HG03108 (cell line): ENCODE data around the gene CXCL16.
"Not testable (repeated sequence)": the region's sequence is repeated elsewhere in the genome, so short reads cannot be mapped to it uniquely, and the experiment has no call there.

ENCODE experiments used
- ATAC-seq: cut with Tn5 transposase; IDR thresholded peaks from one replicate; pipeline ENCODE4 v1.9.1; 2021; ENCODE audit warnings: moderate library complexity; ENCODE audit not compliant: unreplicated experiment

Gene CXCL16

DNA sequence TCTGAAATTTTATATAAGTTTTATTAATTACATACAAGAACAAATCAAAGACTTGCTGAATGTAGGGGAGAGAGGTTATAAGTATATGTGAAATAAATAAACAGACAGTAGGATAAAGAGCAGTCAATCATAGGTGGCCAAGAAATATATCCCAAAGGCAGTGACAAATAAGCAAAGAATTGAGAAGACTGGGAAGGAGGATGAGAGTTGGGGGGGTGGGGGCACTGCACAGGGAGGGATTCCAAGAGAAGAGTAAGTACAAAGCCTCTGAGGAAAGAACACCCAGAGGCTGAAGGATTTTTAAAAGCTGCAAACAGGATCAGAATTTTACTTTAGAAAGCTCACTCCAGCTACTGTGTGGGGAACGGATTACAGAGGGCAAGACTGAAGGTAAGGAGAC is 38.6 kb downstream of the CXCL16 start:
- ATAC-seq, result no peak

DNA sequence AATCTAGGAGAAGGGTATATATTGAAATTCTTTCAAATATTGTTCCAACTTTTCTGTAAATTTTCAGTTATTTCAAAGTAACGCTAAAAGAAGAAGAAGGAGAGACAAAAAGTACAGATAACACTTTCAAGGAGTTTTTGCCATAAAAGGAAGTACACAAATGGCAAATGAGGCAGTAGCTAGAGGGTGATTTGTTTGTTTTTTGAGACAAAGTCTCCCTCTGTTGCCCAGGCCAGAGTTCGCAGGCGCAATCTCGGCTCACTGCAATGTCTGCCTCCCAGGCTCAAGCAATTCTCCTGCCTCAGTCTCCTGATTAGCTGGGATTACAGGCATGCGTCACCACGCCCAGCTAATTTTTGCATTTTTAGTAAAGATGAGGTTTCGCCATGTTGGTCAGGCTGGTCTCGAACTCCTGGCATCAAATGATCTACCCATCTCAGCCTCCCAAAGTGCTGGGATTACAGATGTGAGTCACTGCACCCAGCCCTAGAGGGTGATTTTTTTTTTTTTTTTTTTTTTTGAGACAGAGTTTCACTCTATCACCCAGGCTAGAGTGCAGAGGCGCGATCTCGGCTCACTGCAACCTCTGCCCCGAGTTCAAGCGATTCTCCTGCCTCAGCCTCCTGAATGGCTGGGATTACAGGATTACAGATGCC is 40.2 kb downstream of the CXCL16 start:
- ATAC-seq, result not testable (repeated sequence)

- no peak for ATAC-seq
Observed at GRCh38 chr17:4696437-4696805, 43.3 kb downstream of the CXCL16 start.

DNA sequence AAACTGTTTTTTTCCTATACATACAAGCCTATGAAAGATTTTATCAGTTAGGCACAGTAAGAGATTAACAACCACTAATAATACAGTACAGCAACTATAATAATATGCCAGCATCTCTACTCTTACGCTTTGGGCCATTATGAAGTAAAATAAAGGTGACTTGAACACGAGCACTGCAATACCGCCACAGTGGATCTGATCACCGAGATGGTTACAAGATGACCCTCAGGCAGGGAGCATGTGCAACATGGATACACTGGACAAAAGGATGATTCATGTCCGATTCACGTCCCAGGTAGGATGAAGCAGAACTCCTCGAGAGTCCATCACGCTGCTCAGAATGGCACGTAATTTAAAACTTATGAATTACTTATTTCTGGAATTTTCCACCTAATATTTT is 46.3 kb downstream of the CXCL16 start:
- ATAC-seq, result no peak

DNA sequence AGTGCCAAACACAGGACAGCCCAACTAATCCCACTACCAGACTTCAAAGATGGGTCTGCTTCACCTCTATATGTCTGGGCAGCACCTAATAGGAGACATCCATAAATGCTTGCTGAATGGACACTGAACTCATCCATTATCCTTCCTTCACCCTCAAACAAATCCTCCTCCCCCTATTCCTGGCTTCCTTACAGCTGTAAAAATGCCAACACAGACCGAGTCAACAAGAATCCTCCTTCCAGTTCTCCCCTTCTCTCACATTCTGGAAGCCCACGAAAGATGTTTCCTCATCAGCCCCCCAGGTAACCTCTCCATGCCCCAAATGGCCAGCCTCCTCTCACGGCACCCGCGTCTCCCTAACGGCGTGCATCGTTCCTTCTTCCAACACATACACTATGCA is 48.0 kb downstream of the CXCL16 start:
- ATAC-seq, result no peak

GRCh38 chr17:4690745-4691144 is 49.0 kb downstream of the CXCL16 start:
- ATAC-seq, result no peak

- ATAC-seq, result not testable (repeated sequence)
Observed at GRCh38 chr17:4689872-4690271, 49.9 kb downstream of the CXCL16 start.

- ATAC-seq, result not testable (repeated sequence)
Observed at GRCh38 chr17:4683739-4684138, 56.0 kb downstream of the CXCL16 start.
